NB4 (cell line): ENCODE data around the gene OPN1MW3.
"Not testable (repeated sequence)": the region's sequence is repeated elsewhere in the genome, so short reads cannot be mapped to it uniquely, and the experiment has no call there.

Experiments
- POLR2A ChIP-seq: IDR thresholded peaks from 2 replicates; pipeline ENCODE4 v1.6.1; 2011; ENCODE audit warnings: mild to moderate bottlenecking; ENCODE audit not compliant: insufficient read length; ENCODE audit errors: extremely low read depth
- TF ChIP-seq, protein P1 (sequence below): IDR thresholded peaks from one replicate; pipeline ENCODE4 v1.5.1; 2012; ENCODE audit warnings: low read depth, low read length
- TF ChIP-seq, protein P2 (sequence below): IDR thresholded peaks from 2 replicates; pipeline ENCODE4 v1.6.1; 2011; ENCODE audit warnings: low read depth, low read length

DNA sequence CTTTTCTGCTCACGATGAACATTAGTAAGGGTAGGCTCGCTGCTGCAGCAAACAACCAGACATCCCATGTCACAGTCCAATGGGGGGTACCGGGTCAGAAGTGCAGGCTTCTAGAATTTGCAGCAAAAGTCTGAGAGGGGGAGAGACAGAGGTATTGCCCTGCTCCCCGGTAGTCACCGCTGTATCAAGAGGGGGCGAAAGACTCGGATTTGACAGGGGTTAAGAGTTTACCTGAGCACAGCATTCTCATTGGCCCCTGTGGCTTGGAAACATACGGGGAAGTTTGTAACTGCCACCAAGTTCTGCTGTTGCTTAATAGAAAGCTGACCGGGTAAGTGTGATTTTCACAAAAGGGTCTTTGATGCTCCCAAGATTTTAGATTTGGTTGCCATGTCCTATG, 46.3 kb upstream of the OPN1MW3 start:
- TF ChIP-seq, protein P1, sequence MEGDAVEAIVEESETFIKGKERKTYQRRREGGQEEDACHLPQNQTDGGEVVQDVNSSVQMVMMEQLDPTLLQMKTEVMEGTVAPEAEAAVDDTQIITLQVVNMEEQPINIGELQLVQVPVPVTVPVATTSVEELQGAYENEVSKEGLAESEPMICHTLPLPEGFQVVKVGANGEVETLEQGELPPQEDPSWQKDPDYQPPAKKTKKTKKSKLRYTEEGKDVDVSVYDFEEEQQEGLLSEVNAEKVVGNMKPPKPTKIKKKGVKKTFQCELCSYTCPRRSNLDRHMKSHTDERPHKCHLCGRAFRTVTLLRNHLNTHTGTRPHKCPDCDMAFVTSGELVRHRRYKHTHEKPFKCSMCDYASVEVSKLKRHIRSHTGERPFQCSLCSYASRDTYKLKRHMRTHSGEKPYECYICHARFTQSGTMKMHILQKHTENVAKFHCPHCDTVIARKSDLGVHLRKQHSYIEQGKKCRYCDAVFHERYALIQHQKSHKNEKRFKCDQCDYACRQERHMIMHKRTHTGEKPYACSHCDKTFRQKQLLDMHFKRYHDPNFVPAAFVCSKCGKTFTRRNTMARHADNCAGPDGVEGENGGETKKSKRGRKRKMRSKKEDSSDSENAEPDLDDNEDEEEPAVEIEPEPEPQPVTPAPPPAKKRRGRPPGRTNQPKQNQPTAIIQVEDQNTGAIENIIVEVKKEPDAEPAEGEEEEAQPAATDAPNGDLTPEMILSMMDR = not testable (repeated sequence)
- TF ChIP-seq POLR2A = not testable (repeated sequence)
- TF ChIP-seq, protein P2, sequence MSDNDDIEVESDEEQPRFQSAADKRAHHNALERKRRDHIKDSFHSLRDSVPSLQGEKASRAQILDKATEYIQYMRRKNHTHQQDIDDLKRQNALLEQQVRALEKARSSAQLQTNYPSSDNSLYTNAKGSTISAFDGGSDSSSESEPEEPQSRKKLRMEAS = not testable (repeated sequence)
